Measurements from ENCODE around the gene CBARP. TPM values are rescaled to one million over a fixed set of nuclear protein-coding genes. Genes with fewer than 3 reads are reported as not detected.

Gene CBARP
- total and polyA plus RNA-seq, 2 experiments from 2014 or later, result 0.41 to 4.5 TPM

DNA sequence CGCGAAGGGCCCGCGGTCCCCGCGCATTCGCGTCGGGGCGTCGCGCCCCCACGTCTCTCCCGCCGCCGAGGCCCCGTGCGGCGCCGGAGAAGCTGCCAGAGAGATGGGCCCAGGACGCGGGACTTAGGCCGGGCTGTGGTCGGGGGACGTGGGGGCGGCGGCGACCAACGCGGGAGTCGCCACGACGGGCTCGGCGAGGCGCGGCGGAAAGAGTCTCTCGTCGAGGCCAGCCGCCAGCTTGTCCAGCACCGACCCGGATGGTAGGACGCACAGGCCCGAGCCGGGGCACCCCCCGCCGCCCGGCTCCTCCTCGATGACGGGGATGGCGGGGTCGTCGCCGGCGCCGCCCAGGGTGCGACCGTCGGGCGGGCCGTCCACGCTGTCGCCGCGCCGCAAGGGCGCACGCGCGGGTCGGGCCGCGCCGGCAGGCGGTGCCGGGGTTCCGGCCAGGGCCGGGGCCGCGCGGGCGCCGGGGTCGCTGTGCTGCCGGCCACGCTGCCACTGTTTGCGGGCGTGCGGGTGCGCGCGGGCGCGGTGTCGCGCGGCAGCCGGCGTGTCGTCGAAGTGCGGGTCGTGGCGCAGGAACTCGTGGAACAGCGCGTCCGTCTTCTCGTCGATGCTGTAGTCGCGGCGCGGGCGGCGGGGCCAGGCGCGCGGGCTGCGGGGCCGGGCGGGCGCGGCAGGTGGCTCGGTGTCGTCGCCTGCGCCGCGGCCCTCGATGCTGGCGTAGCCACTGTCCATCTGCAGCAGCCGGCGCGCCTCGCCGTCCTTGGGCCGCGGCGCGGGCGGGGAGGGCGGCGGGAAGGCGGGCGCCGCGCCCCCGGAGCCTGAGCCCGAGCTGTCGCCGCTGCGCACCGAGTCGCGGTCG is 8.5 kb downstream of the CBARP start:
- Histone ChIP-seq H3K9me3 (ENCODE audit: low read depth) (no peaks in the 10 kb centered on the region), H3K27me3 (replicated peaks; ENCODE audit: insufficient read depth) (no peaks in the 10 kb centered on the region), H3K9ac (no peak overlapping the region), H4K20me1 (ENCODE audit: insufficient read depth) (no peaks in the 10 kb centered on the region), H3K4me3 (no peak overlapping the region), H3K27ac (no peak overlapping the region), H3K4me2 (ENCODE audit: unreplicated experiment) (no peak overlapping the region), H3K36me3 (ENCODE audit: low read depth) (0 out of 2 replicates have a peak, but pooled peaks cover 3% of the 10 kb centered on the region), H3K9me2 (ENCODE audit: insufficient read depth) (no peaks in the 10 kb centered on the region), H3F3A (ENCODE audit: insufficient read depth) (0 out of 2 replicates have a peak, but pooled peaks cover 5% of the 10 kb centered on the region), H3K79me2 (ENCODE audit: insufficient read depth) (no peaks in the 10 kb centered on the region), H3K4me1 (ENCODE audit: insufficient read depth) (no peaks in the 10 kb centered on the region), H2AFZ (no peak overlapping the region)
- 96 to 99% methylated on average over 48 to 158 of the region's 158 CpGs for WGBS, 2 experiments (ENCODE audit: low coverage in 1 of 2, low lambda C conversion rate in 2 of 2, missing lambda C conversion rate in 2 of 2)
- TF ChIP-seq EZH2phosphoT487 (IDR thresholded peaks at IDR 0.05; ENCODE audit: insufficient read depth, low read depth) (no peak), EZH2 (IDR thresholded peaks at IDR 0.05; ENCODE audit: insufficient read depth, poor library complexity, severe bottlenecking) (no peak)
- DNase-seq, result no peak
- in situ Hi-C loops (cut with MboI), result no loop called here

DNA sequence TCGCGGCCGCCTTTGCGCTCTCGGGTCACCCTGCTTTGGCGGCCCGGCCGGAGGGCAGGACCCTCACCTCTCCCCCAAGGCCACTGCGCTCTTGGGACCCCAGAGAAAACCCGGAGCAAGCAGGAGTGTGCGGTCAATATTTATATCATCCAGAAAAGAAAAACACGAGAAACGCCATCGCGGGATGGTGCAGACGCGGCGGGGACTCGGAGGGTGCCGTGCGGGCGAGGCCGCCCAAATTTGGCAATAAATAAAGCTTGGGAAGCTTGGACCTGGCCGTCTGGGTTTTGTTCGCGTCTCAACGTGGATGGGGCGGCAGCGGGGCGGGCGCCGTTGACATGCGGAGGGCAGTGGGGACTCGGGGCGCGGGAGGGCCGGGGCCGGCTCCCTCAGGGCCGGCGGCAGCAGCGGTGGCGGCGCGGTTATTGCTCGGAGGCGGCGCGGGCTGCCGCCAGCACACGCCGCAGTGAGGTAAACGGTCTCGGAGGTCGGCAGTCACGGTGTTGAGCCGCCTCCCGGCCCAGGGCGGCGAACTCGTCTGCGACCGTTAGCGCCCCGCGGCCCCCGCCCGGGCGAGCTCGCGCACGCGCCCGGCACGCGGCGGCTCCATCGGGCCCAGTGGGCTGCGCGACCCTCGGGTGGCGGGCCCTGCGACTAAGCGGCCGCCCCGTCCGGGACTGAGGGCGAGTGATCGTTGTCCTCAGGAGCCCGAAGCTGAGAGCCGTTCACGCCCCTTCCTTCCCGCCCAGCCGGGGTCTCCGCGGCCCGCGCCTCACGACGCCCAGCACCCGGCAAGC is 9.4 kb downstream of the CBARP start:
- in situ Hi-C loops (cut with MboI), result no loop called here
- no peaks in the 10 kb centered on the region for H3K4me1 ChIP-seq (ENCODE audit: insufficient read depth)
- no peak overlapping the region for H2AFZ ChIP-seq
- 0 out of 2 replicates have a peak, but pooled peaks cover 5% of the 10 kb centered on the region for H3F3A ChIP-seq (ENCODE audit: insufficient read depth)
- no peak for TF ChIP-seq EZH2phosphoT487 (IDR thresholded peaks at IDR 0.05; ENCODE audit: insufficient read depth, low read depth)
- no peak for TF ChIP-seq EZH2 (IDR thresholded peaks at IDR 0.05; ENCODE audit: insufficient read depth, poor library complexity, severe bottlenecking)
- H3K9me2 ChIP-seq (ENCODE audit: insufficient read depth), result no peaks in the 10 kb centered on the region
- no peak overlapping the region for H3K4me3 ChIP-seq
- H4K20me1 ChIP-seq (ENCODE audit: insufficient read depth), result no peaks in the 10 kb centered on the region
- no peak overlapping the region for H3K4me2 ChIP-seq (ENCODE audit: unreplicated experiment)
- no peak for DNase-seq
- no peak overlapping the region for H3K27ac ChIP-seq
- H3K36me3 ChIP-seq (ENCODE audit: low read depth), result 0 out of 2 replicates have a peak, but pooled peaks cover 3% of the 10 kb centered on the region
- no peaks in the 10 kb centered on the region for H3K27me3 ChIP-seq (replicated peaks; ENCODE audit: insufficient read depth)
- no peak overlapping the region for H3K9ac ChIP-seq
- 97 to 98% methylated on average over 35 to 100 of the region's 100 CpGs for WGBS, 2 experiments (ENCODE audit: low coverage in 1 of 2, low lambda C conversion rate in 2 of 2, missing lambda C conversion rate in 2 of 2)
- H3K79me2 ChIP-seq (ENCODE audit: insufficient read depth), result no peaks in the 10 kb centered on the region
- no peaks in the 10 kb centered on the region for H3K9me3 ChIP-seq (ENCODE audit: low read depth)

DNA sequence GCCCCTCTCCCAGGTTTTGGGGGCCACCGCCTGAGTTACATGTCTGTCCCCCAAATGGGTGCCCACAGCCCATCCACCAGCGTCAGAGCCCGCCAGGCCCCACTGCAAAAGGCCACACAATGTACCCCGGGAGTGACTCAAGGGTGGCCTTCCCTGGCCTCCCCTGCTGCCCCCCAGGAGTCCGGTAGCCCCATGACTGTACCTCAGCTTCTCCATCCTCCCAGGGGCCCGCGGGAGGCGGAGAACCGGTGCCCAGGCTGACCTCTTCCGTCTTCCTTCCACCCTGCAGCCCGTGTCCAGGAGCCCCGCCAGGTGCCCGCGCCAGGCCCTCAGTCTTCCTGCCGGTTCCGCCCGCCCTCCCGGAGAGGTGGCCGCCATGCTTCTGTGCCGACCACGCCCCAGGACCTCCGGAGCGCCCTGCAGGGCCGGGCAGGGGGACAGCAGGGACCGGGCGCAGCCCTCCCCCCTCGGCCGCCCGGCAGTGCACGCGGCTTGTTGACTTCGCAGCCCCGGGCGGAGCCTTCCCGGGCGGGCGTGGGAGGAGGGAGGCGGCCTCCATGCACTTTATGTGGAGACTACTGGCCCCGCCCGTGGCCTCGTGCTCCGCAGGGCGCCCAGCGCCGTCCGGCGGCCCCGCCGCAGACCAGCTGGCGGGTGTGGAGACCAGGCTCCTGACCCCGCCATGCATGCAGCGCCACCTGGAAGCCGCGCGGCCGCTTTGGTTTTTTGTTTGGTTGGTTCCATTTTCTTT is 10.3 kb downstream of the CBARP start:
- TF ChIP-seq EZH2phosphoT487 (IDR thresholded peaks at IDR 0.05; ENCODE audit: insufficient read depth, low read depth), result no peak
- Histone ChIP-seq H3K4me2 (ENCODE audit: unreplicated experiment) (no peak overlapping the region), H3K4me3 (no peak overlapping the region), H3K9ac (no peak overlapping the region), H3K4me1 (ENCODE audit: insufficient read depth) (no peaks in the 10 kb centered on the region), H3K27me3 (replicated peaks; ENCODE audit: insufficient read depth) (no peaks in the 10 kb centered on the region), H2AFZ (no peak overlapping the region), H3K9me3 (ENCODE audit: low read depth) (no peaks in the 10 kb centered on the region), H3K9me2 (ENCODE audit: insufficient read depth) (no peaks in the 10 kb centered on the region), H3K79me2 (ENCODE audit: insufficient read depth) (no peaks in the 10 kb centered on the region), H4K20me1 (ENCODE audit: insufficient read depth) (no peaks in the 10 kb centered on the region), H3F3A (ENCODE audit: insufficient read depth) (0 out of 2 replicates have a peak, but pooled peaks cover under 1% of the 10 kb centered on the region), H3K36me3 (ENCODE audit: low read depth) (0 out of 2 replicates have a peak, but pooled peaks cover 3% of the 10 kb centered on the region), H3K27ac (no peak overlapping the region)
- in situ Hi-C loops (cut with MboI), result no loop called here
- WGBS, 2 experiments (ENCODE audit: low coverage in 1 of 2, low lambda C conversion rate in 2 of 2, missing lambda C conversion rate in 2 of 2), result 89 to 93% methylated on average over 54 of the region's 56 CpGs
- no peak for DNase-seq

Measured in GM23248 (cell line).